ENCODE results near the gene CD4.

DNA sequence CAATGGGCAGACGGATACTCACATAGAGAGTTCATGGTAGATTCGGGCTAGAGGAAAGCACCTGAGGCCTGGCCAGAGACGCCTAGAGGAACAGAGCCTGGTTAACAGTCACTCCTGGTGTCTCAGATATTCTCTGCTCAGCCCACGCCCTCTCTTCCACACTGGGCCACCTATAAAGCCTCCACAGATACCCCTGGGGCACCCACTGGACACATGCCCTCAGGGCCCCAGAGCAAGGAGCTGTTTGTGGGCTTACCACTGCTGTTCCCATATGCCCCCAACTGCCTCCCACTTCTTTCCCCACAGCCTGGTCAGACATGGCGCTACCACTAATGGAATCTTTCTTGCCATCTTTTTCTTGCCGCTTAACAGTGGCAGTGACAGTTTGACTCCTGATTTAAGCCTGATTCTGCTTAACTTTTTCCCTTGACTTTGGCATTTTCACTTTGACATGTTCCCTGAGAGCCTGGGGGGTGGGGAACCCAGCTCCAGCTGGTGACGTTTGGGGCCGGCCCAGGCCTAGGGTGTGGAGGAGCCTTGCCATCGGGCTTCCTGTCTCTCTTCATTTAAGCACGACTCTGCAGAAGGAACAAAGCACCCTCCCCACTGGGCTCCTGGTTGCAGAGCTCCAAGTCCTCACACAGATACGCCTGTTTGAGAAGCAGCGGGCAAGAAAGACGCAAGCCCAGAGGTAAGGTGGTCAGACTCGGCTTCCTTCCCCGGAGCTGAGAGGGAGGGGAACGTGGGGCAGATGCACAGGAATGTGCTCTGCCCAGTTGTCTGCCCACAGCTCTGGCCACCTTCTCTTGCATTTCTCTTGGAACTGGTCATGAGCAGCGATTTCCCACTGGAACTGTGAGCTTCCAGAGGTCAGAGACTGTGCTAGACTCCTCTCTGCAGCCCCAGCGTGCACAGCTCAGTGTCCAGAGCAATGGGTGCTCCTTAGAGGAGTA is at the start of gene CD4:
- TF ChIP-seq POLR2A (IDR thresholded peaks at IDR 0.05; ENCODE audit: low read depth, low read length) (no peak), CTCF (IDR thresholded peaks at IDR 0.05; ENCODE audit: extremely low read depth in 1 of 2, insufficient read depth in 1 of 2, low read depth in 1 of 2, low read length in 2 of 2) (no peak), MYC (IDR thresholded peaks at IDR 0.05; ENCODE audit: low read depth, low read length) (no peak), EZH2 (IDR thresholded peaks at IDR 0.05; ENCODE audit: borderline replicate concordance, low read depth, low read length, severe bottlenecking) (no peak), POLR2AphosphoS5 (IDR thresholded peaks at IDR 0.05; ENCODE audit: insufficient read depth, low read depth, low read length) (no peak), JUN (IDR thresholded peaks at IDR 0.05; ENCODE audit: borderline replicate concordance, insufficient read depth, insufficient read length, low read depth) (no peak), FOS (IDR thresholded peaks at IDR 0.05; ENCODE audit: borderline replicate concordance, insufficient read depth, low read length) (no peak), GATA2 (IDR thresholded peaks at IDR 0.05; ENCODE audit: insufficient read depth, insufficient read length, low read depth, low read length) (no peak)
- TF ChIP-seq, protein P1, sequence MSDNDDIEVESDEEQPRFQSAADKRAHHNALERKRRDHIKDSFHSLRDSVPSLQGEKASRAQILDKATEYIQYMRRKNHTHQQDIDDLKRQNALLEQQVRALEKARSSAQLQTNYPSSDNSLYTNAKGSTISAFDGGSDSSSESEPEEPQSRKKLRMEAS (IDR thresholded peaks at IDR 0.05; ENCODE audit: insufficient read depth, insufficient read length): no peak
